Epithelial cell of esophagus (primary cell): ENCODE measurements around the gene UBA6.
"Not testable (repeated sequence)": the region's sequence is repeated elsewhere in the genome, so short reads cannot be mapped to it uniquely, and the experiment has no call there.

Experiments
- DNase-seq: peaks from one replicate; pipeline ENCODE4 v3.0.0; 2010; ENCODE audit warnings: low read depth
- H3K4me3 ChIP-seq: 2 replicates; pipeline ENCODE4 v1.5.1; 2011; ENCODE audit warnings: mild to moderate bottlenecking, low read length, control low read depth
- TF ChIP-seq, protein P1 (sequence below): IDR thresholded peaks from 2 replicates; pipeline ENCODE4 v1.5.1; 2011; ENCODE audit warnings: low read depth, mild to moderate bottlenecking, low read length, control low read depth, inconsistent platforms; ENCODE audit not compliant: insufficient read depth; ENCODE audit errors: missing control alignments

The UBA6 gene

DNA sequence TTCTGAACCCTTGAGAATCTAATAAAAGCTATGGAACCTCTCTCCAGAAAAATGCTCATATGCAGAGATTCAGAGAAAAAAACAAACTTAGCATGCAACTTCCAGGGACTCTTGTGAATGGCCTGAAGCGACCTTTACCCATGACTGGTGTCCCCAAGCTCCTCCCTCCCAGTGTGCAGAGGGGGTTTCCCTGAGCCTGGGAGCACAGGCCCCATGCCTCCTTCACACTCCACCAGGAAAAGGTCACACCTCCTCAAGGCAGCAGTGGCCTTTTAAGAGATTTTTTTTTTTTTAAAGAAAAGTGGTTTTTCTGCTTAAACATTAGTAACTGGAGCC, 13.3 kb upstream of the UBA6 start:
- no peak overlapping the region for H3K4me3 ChIP-seq
- no peak for DNase-seq
- TF ChIP-seq, protein P1, sequence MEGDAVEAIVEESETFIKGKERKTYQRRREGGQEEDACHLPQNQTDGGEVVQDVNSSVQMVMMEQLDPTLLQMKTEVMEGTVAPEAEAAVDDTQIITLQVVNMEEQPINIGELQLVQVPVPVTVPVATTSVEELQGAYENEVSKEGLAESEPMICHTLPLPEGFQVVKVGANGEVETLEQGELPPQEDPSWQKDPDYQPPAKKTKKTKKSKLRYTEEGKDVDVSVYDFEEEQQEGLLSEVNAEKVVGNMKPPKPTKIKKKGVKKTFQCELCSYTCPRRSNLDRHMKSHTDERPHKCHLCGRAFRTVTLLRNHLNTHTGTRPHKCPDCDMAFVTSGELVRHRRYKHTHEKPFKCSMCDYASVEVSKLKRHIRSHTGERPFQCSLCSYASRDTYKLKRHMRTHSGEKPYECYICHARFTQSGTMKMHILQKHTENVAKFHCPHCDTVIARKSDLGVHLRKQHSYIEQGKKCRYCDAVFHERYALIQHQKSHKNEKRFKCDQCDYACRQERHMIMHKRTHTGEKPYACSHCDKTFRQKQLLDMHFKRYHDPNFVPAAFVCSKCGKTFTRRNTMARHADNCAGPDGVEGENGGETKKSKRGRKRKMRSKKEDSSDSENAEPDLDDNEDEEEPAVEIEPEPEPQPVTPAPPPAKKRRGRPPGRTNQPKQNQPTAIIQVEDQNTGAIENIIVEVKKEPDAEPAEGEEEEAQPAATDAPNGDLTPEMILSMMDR = no peak

DNA sequence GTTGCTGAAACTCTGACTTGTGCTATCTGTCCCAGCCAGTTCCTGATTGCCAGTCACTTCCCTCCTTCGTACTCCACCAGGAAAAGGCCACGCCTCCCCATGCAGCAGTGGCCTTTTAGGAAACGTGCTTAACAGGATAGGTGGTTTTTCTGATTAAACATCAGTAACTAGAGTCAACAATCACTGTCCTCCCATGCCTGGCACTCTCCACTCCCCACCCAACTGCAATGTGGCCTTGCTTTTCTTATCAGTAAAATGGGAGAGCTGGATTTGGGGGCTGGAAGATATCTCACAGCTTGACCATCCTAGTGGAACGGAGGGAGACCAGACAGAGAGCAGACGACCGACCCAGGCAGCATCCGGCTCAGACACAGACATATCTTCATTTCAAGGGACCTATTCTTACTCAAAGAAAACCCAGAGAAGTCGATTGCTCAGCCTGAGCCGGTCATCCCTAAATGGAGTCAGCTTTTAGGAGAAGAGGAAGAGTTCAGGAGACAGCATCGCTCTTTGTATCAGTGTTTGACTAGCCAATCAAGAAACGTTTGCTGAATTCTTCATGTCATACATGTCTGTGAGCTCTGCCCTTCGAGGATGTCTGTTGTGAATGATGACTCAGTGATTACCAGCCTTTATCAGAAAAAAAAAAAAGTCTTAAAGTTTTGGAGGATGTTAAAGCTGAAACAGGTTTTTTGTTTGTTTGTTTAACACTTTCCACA, 12.7 kb upstream of the UBA6 start:
- peak; percentile 86 for DNase-seq
- no peak overlapping the region for H3K4me3 ChIP-seq
- TF ChIP-seq, protein P1 = no peak

GRCh38 chr4:67712650-67713528, 11.9 kb upstream of the UBA6 start:
- DNase-seq = no peak
- H3K4me3 ChIP-seq = no peak overlapping the region
- TF ChIP-seq, protein P1 = no peak

- DNase-seq = no peak
- TF ChIP-seq, protein P1 = no peak
- no peak overlapping the region for H3K4me3 ChIP-seq
These were observed 11.2 kb upstream of the UBA6 start for GRCh38 chr4:67712000-67712625.

GRCh38 chr4:67706682-67707081, 5.7 kb upstream of the UBA6 start:
- not testable (repeated sequence) for H3K4me3 ChIP-seq, DNase-seq

GRCh38 chr4:67704843-67705242, 3.9 kb upstream of the UBA6 start:
- no peak overlapping the region for H3K4me3 ChIP-seq
- TF ChIP-seq, protein P1 = no peak
- no peak for DNase-seq

GRCh38 chr4:67702166-67702565, 1.2 kb upstream of the UBA6 start:
- peak overlapping the region; percentile 83 for H3K4me3 ChIP-seq
- no peak for DNase-seq
- TF ChIP-seq, protein P1 = no peak
